Measurements from ENCODE around the gene MAPK4. TPM values are rescaled to one million over a fixed set of nuclear protein-coding genes. Genes with fewer than 3 reads are reported as not detected.

The MAPK4 gene
- total and polyA plus RNA-seq, 12 donors: 7.5 to 86.9 (median 37.1) TPM

GRCh38 chr18:50653402-50654093 lies 93.7 kb downstream of the MAPK4 start:
- no peak overlapping the region for H3K4me3 ChIP-seq
- peak; percentile 51 to 73 (median 64) for ATAC-seq
- no peaks in the 10 kb centered on the region for H3K27me3 ChIP-seq
- no peak for TF ChIP-seq CTCF (IDR thresholded peaks at IDR 0.05)
- peak overlapping the region; percentile 77 to 95 (median 88) for H3K27ac ChIP-seq
- no peaks in the 10 kb centered on the region for H3K36me3 ChIP-seq
- DNase-seq: peak; percentile 61 to 67
- no peaks in the 10 kb centered on the region for H3K9me3 ChIP-seq
- 60 to 67% methylated on average over 11 of the region's 11 CpGs for WGBS, 2 donors
- peaks cover 3 to 90% (median 47%) of the 10 kb centered on the region in 9 donors for H3K4me1 ChIP-seq
- intact Hi-C loops (cut with DNase I): loop anchor here in 3 of 10 donors (5.0 to 10.0 kb wide), 3 partner anchors 41 to 149 kb away; no protein-coding TSS in a partner anchor

DNA sequence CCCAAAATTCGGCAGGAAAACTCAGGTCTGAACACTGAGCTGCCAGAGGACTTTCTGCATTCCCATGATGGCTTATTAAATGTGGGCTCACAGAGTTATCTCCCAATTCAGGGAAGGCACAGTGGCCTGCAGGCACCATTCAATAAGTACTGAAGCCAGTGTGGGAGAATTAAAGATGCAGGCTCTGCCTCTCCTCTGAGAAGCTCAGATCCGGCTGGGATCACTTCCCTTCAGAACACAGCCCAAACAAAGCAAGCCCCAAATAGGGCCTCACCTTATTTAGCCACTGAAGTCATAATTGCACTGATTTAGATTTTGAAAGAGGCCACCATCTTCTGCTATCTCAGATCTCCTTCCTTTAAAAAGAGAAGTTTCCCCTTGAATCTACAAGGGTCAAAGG lies 94.3 kb downstream of the MAPK4 start:
- H3K9me3 ChIP-seq: no peaks in the 10 kb centered on the region
- no peak for TF ChIP-seq CTCF (IDR thresholded peaks at IDR 0.05)
- intact Hi-C loops (cut with DNase I): loop anchor here in 3 of 10 donors (5.0 to 10.0 kb wide), 3 partner anchors 42 to 149 kb away; no protein-coding TSS in a partner anchor
- no peaks in the 10 kb centered on the region for H3K36me3 ChIP-seq
- peak in 1 of 8 donors; percentile 23 for ATAC-seq
- H3K4me3 ChIP-seq: peak overlapping the region in 2 of 10 donors; percentile 10 to 23
- H3K27ac ChIP-seq: peak overlapping the region; percentile 77 to 95 (median 88)
- WGBS, 2 donors: 40 to 54% methylated on average over 2 of the region's 2 CpGs
- peaks cover 4 to 96% (median 49%) of the 10 kb centered on the region in 9 donors for H3K4me1 ChIP-seq
- DNase-seq: no peak
- no peaks in the 10 kb centered on the region for H3K27me3 ChIP-seq

DNA sequence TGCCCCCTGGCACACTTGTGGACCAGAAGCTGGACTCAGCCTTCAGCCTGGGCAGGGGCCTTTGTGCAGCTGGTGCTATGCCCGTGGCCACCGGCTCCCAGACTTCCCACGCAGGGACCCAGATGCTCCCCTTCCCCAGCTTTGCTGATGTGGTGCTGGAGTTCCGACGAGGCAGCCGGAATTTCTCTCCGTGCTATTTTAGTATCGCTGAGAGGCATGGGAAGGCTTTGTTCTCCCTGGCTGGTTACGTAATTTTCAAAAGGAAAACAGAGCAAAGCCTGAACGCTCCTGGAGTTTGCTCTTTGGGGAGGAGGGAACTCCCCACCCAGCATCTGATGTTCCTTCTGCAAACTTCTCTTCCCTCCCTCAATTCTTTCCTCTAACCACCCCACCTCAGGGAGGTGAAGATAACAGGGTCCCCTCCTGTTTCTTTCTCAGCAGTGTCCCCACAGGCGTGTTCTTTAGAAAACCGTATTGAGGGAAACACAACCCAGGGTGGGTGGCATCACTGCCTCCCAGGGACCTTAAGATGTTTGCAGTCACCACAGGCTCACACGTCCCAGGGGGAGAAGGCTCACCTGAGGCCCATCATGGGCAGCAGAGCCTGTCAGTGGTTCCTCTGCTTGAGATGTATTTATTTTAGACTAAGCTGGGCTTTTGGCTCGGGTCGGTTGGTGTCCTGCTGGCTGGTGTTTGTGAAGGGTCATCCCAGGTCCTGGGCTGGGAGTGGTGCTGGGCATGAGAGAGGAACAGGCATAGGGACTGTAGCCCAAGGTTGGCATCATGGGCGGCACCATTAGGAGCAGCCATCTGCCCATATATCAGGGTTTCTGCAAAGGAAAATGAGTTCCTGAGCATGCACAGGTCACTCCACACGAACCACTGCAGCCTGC lies 95.0 kb downstream of the MAPK4 start:
- Histone ChIP-seq H3K36me3 (no peaks in the 10 kb centered on the region), H3K27ac (peak overlapping the region; percentile 77 to 95 (median 88)), H3K9me3 (no peaks in the 10 kb centered on the region), H3K4me1 (peaks cover 4 to 95% (median 56%) of the 10 kb centered on the region in 9 donors), H3K4me3 (peak overlapping the region in 2 of 10 donors; percentile 10 to 23), H3K27me3 (no peaks in the 10 kb centered on the region)
- no peak for TF ChIP-seq CTCF (IDR thresholded peaks at IDR 0.05)
- intact Hi-C loops (cut with DNase I): loop anchor here in 3 of 10 donors (5.0 to 10.0 kb wide), 4 partner anchors 43 to 150 kb away; no protein-coding TSS in a partner anchor
- DNase-seq (peak; percentile 33 to 38), ATAC-seq (peak in 7 of 8 donors; percentile 7 to 67 (median 52))
- WGBS, 2 donors: 23 to 33% methylated on average over 17 of the region's 17 CpGs

GRCh38 chr18:50656396-50656795 lies 96.5 kb downstream of the MAPK4 start:
- no peaks in the 10 kb centered on the region for H3K36me3 ChIP-seq
- 84 to 92% methylated on average over 2 of the region's 2 CpGs for WGBS, 2 donors
- H3K4me3 ChIP-seq: no peak overlapping the region
- ATAC-seq: no peak
- H3K9me3 ChIP-seq: no peaks in the 10 kb centered on the region
- intact Hi-C loops (cut with DNase I): loop anchor here in 2 of 10 donors (5.0 to 10.0 kb wide), 2 partner anchors 74 to 152 kb away; no protein-coding TSS in a partner anchor
- peaks cover 4 to 83% (median 49%) of the 10 kb centered on the region in 9 donors for H3K4me1 ChIP-seq
- no peak for DNase-seq
- H3K27ac ChIP-seq: peak overlapping the region in 8 of 10 donors; percentile 77 to 95 (median 89)
- no peaks in the 10 kb centered on the region for H3K27me3 ChIP-seq
- no peak for TF ChIP-seq CTCF (IDR thresholded peaks at IDR 0.05)
